Adrenal gland (tissue), 12 donors: Measurements from ENCODE around the gene SPAG16. TPM values are rescaled to one million over a fixed set of nuclear protein-coding genes. Genes with fewer than 3 reads are reported as not detected.

Experiments
- DNase-seq, 7 donors: peaks; one replicate each; pipeline ENCODE4 v3.0.0-alpha.2; 2019 to 2020
- H3K27ac ChIP-seq, 5 donors: fragments of 200-600 bp; sonication (generic) in 4 of 5; 1 replicate in 3 of 5; 2 replicates in 2 of 5; pipeline versions ENCODE4 v1.5.1 to v1.8.0; 2016 to 2020; ENCODE audit warnings: mild to moderate bottlenecking in 1 of 5
- H3K27me3 ChIP-seq: fragments of 200-600 bp; 2 replicates; pipeline ENCODE4 v1.8.0; 2021
- H3K36me3 ChIP-seq, 2 donors: fragments of 200-600 bp; replicated peaks in 1 of 2; 1 replicate in 1 of 2; 2 replicates in 1 of 2; pipeline versions ENCODE4 v1.5.1 to v1.8.0; 2018 to 2022
- H3K4me1 ChIP-seq, 2 donors: fragments of 200-600 bp; replicated peaks in 1 of 2; 1 replicate in 1 of 2; 2 replicates in 1 of 2; pipeline versions ENCODE4 v1.5.1 to v1.8.0; 2018 to 2021
- H3K4me3 ChIP-seq, 4 donors: fragments of 200-600 bp; sonication (generic) in 3 of 4; one replicate each; pipeline ENCODE4 v1.5.1; 2016 to 2018
- H3K9me3 ChIP-seq, 3 donors: fragments of 200-600 bp; sonication (generic) in 1 of 3; replicated peaks in 1 of 3; 1 replicate in 2 of 3; 2 replicates in 1 of 3; pipeline versions ENCODE4 v1.5.1 to v1.8.0; 2016 to 2021
- POLR2A ChIP-seq, 2 donors: fragments of 450-650 bp; IDR thresholded peaks; one replicate each; pipeline ENCODE4 v1.6.1; 2017; ENCODE audit warnings: antibody characterized with exemption in 2 of 2, mild to moderate bottlenecking in 2 of 2, moderate library complexity in 1 of 2
- WGBS, 4 donors: extraction: QIAGEN DNeasy Blood & Tissue Kit in 2 of 4; methylation state at CpG; one replicate each; pipeline versions ENCODE4 v1.1.5 to v1.1.7; 2013 to 2017; 5-methylcytosine and 5-hydroxymethylcytosine counted together
- intact Hi-C, 2 donors: fragments of 100-400 bp; cut with DNase I; formaldehyde crosslinking; loops; one replicate each; pipeline versions ENCODE4 v1.14.1 to v1.15.0; 2022 to 2023
- polyA plus RNA-seq, 3 donors: library from polyadenylated mRNA; stranded (reverse); fragments of 200-250 nt in 2 of 3; fragments of 350-450 nt in 1 of 3; fragmentation: Illumina TruSeq in 1 of 3; extraction: RNeasy Lipid Tissue Mini Kit (QIAGEN cat#74804) in 1 of 3; gene quantifications; one replicate each; pipeline ENCODE4 v1.2.3, GENCODE V29; 2013 to 2014
- total RNA-seq, 9 donors: library from RNA; depleted of rRNA in 4 of 9; stranded (reverse); fragments of >200 nt in 4 of 9; fragments of 120-200 nt in 1 of 9; fragmentation: NEBNext Ultra II Directional in 1 of 9; extraction: Animal tissue kit (Norgen Biotek cat#: 25700) in 1 of 9; gene quantifications; one replicate each; pipeline versions ENCODE4 v1.1.0 to v1.2.4, GENCODE V29; 2013 to 2023
- TF ChIP-seq, protein P1 (sequence below), 6 experiments: fragments of 450-650 bp in 4 of 6; fragments of 200-600 bp in 2 of 6; sonication (generic) in 1 of 6; IDR thresholded peaks; 1 replicate in 5 of 6; 2 replicates in 1 of 6; pipeline versions ENCODE4 v1.5.1 to v1.8.0; 2016 to 2021; ENCODE audit warnings: antibody characterized with exemption in 6 of 6, mild to moderate bottlenecking in 2 of 6, moderate library complexity in 1 of 6
- donor health status: healthy with polysubstance abuse.
- donor health status: Bipolar disorder and iron deficiency.
- donor health status: DM: yes; HTN: yes; CAD: no.
- donor health status: DM: no; HTN: no; CAD: no.
- donor health status: DM: no; HTN: no; CAD: no.
- donor health status: DM: yes; HTN: yes; CAD: no.

The SPAG16 gene
- total and polyA plus RNA-seq, 12 donors, result 12.4 to 45.3 (median 21.8) TPM

DNA sequence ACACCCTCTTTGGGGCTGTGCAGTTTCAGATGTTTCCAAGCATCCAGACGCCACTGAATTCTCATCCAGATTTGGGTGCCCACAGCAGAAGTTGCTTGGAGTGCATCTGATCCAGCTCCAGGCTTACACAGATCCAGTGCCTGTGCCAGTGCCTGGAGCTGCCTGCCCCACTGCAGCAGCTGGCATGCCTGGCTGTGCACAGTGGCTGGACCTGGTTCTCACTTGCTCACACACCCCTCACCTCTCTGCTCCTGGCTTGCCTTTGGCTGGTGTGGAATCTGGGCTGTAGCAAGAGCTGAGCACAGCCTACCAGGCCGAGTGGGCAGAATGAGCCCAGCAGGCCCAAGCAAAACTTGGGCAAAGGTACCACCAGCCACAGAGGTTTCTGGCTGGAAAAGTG is 137.9 kb downstream of the SPAG16 start:
- no peak for DNase-seq
- Histone ChIP-seq H3K27me3 (no peaks in the 10 kb centered on the region), H3K4me3 (no peak overlapping the region), H3K9me3 (no peaks in the 10 kb centered on the region), H3K36me3 (no peaks in the 10 kb centered on the region), H3K4me1 (no peaks in the 10 kb centered on the region), H3K27ac (no peak overlapping the region)
- TF ChIP-seq POLR2A (IDR thresholded peaks at IDR 0.05), result no peak
- TF ChIP-seq, protein P1, sequence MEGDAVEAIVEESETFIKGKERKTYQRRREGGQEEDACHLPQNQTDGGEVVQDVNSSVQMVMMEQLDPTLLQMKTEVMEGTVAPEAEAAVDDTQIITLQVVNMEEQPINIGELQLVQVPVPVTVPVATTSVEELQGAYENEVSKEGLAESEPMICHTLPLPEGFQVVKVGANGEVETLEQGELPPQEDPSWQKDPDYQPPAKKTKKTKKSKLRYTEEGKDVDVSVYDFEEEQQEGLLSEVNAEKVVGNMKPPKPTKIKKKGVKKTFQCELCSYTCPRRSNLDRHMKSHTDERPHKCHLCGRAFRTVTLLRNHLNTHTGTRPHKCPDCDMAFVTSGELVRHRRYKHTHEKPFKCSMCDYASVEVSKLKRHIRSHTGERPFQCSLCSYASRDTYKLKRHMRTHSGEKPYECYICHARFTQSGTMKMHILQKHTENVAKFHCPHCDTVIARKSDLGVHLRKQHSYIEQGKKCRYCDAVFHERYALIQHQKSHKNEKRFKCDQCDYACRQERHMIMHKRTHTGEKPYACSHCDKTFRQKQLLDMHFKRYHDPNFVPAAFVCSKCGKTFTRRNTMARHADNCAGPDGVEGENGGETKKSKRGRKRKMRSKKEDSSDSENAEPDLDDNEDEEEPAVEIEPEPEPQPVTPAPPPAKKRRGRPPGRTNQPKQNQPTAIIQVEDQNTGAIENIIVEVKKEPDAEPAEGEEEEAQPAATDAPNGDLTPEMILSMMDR (IDR thresholded peaks at IDR 0.05), result no peak
- intact Hi-C loops, result no loop called here
- 72 to 100% (median 82%) methylated on average over 1 to 2 of the region's 2 CpGs for WGBS, 4 donors

DNA sequence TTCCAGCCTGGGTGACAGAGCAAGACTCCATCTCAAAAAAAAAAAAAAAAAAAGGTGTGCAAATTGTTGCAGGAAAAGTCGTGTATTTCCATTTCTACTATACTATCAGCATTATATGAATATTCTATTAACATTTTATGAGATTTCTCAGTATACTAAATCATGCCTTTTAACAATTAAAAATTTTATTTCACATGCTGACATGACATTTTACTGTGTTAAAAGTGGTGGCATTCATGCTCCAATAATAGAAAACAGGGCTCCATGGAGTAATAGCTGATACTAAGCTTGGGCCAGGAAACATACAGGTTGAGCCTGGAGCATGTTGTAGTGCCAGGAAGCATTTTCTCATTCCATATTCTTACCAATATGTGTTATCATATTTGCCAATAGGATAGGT is 141.4 kb downstream of the SPAG16 start:
- Histone ChIP-seq H3K27me3 (no peaks in the 10 kb centered on the region), H3K4me3 (no peak overlapping the region), H3K9me3 (peaks cover 0 to 2% (median 0%) of the 10 kb centered on the region in 3 donors), H3K36me3 (no peaks in the 10 kb centered on the region), H3K27ac (no peak overlapping the region), H3K4me1 (no peaks in the 10 kb centered on the region)
- WGBS, 4 donors, result 63 to 86% (median 72%) methylated on average over 1 of the region's 1 CpG
- no peak for DNase-seq
- intact Hi-C loops, result no loop called here
- TF ChIP-seq POLR2A (IDR thresholded peaks at IDR 0.05), result no peak
- TF ChIP-seq, protein P1 (IDR thresholded peaks at IDR 0.05), result no peak

DNA sequence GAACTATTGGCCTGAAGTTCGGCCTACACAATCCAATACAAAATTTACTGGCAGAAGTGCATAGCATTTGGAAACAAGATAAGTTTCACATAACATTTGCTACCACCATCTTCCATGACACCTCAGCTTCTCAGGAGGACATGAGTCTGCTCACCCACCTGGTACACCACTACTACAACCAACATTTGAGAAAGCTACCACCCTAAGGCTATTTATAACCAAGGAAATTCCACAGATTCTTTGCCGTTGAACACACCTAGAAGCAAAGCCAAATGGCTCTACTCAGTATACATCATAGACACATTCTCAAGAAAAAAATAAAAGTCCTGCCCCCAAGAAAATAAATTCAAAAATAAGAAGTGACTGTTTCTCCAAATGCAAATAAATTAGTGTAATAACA is 145.3 kb downstream of the SPAG16 start:
- TF ChIP-seq, protein P1 (IDR thresholded peaks at IDR 0.05), result no peak
- TF ChIP-seq POLR2A (IDR thresholded peaks at IDR 0.05), result no peak
- Histone ChIP-seq H3K36me3 (no peaks in the 10 kb centered on the region), H3K27me3 (no peaks in the 10 kb centered on the region), H3K27ac (no peak overlapping the region), H3K4me1 (no peaks in the 10 kb centered on the region), H3K4me3 (no peak overlapping the region), H3K9me3 (peaks cover 0 to 11% (median 0%) of the 10 kb centered on the region in 3 donors)
- WGBS, 4 donors, result 70 to 90% (median 84%) methylated on average over 2 of the region's 2 CpGs
- intact Hi-C loops, result no loop called here
- no peak for DNase-seq

DNA sequence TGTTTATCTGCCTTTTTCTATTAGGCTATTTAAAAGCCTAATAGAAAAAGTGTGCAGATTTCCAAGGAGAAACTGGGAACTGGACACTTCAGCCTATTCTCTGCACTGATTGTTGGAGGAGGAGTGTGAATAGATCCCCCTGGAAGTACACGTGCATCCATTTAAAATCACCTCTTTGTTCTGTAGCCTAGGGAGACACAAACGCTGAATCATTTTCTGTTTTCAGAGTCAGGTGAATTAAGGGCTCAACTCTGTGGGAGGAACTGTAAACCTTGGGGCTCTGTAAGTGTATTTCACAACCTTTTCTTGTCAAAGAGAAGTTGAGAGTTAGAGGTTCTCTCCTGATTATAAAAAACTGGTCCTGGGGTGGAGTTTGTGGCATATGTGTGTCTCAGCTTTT is 159.7 kb downstream of the SPAG16 start:
- DNase-seq, result no peak
- Histone ChIP-seq H3K36me3 (no peaks in the 10 kb centered on the region), H3K27me3 (no peaks in the 10 kb centered on the region), H3K4me1 (no peaks in the 10 kb centered on the region), H3K9me3 (no peaks in the 10 kb centered on the region), H3K4me3 (no peak overlapping the region), H3K27ac (no peak overlapping the region)
- no peak for TF ChIP-seq POLR2A (IDR thresholded peaks at IDR 0.05)
- TF ChIP-seq, protein P1 (IDR thresholded peaks at IDR 0.05), result no peak
- WGBS, 4 donors, result 65 to 88% (median 75%) methylated on average over 2 of the region's 2 CpGs
- intact Hi-C loops, result no loop called here
